ENCODE data around the gene TRIM71. TPM values are rescaled to one million over a fixed set of nuclear protein-coding genes. Genes with fewer than 3 reads are reported as not detected.
A peak's percentile ranks its signal among the peaks of the same experiment; 100 is the strongest.

TRIM71 gene
- total RNA-seq, 1 donor from 2014 or later: 2.5 TPM

- peak; percentile 41 to 80 for ATAC-seq
- intact Hi-C loops (cut with DNase I): no loop called here
Observed at GRCh38 chr3:32885283-32885901, 67.6 kb downstream of the TRIM71 start.

GRCh38 chr3:32886296-32886695, 68.5 kb downstream of the TRIM71 start:
- Histone ChIP-seq H3K36me3 (peaks cover 9% of the 10 kb centered on the region), H3K27ac (no peak overlapping the region), H3K4me1 (peaks cover 14% of the 10 kb centered on the region), H3K4me3 (no peak overlapping the region), H3K27me3 (ENCODE audit: low read depth) (no peaks in the 10 kb centered on the region), H3K9me3 (no peaks in the 10 kb centered on the region)
- no peak for DNase-seq
- ATAC-seq: peak; percentile 51 to 52
- no peak for TF ChIP-seq CTCF (IDR thresholded peaks at IDR 0.05)
- intact Hi-C loops (cut with DNase I): no loop called here

More at GRCh38 chr3:32885283-32885901, 67.6 kb downstream of the TRIM71 start:
- no peaks in the 10 kb centered on the region for H3K9me3 ChIP-seq
- peaks cover 2% of the 10 kb centered on the region for H3K36me3 ChIP-seq
- H3K27ac ChIP-seq: no peak overlapping the region
- TF ChIP-seq CTCF (IDR thresholded peaks at IDR 0.05): no peak
- DNase-seq: no peak
- peaks cover 14% of the 10 kb centered on the region for H3K4me1 ChIP-seq
- no peaks in the 10 kb centered on the region for H3K27me3 ChIP-seq (ENCODE audit: low read depth)
- no peak overlapping the region for H3K4me3 ChIP-seq

GRCh38 chr3:32886911-32887310, 69.1 kb downstream of the TRIM71 start:
- no peak for ATAC-seq
- intact Hi-C loops (cut with DNase I): no loop called here
- no peak for TF ChIP-seq CTCF (IDR thresholded peaks at IDR 0.05)
- DNase-seq: no peak
- Histone ChIP-seq H3K9me3 (no peaks in the 10 kb centered on the region), H3K27me3 (ENCODE audit: low read depth) (no peaks in the 10 kb centered on the region), H3K4me1 (peaks cover 14% of the 10 kb centered on the region), H3K36me3 (peaks cover 12% of the 10 kb centered on the region), H3K27ac (no peak overlapping the region), H3K4me3 (no peak overlapping the region)

- Histone ChIP-seq H3K4me1 (peaks cover 14% of the 10 kb centered on the region), H3K27me3 (ENCODE audit: low read depth) (no peaks in the 10 kb centered on the region), H3K9me3 (no peaks in the 10 kb centered on the region), H3K4me3 (no peak overlapping the region), H3K36me3 (peaks cover 12% of the 10 kb centered on the region), H3K27ac (no peak overlapping the region)
- intact Hi-C loops (cut with DNase I): no loop called here
- DNase-seq: no peak
- ATAC-seq: no peak
- TF ChIP-seq CTCF (IDR thresholded peaks at IDR 0.05): no peak
Observed at GRCh38 chr3:32888739-32889138, 70.9 kb downstream of the TRIM71 start.

- Histone ChIP-seq H3K9me3 (no peaks in the 10 kb centered on the region), H3K27me3 (ENCODE audit: low read depth) (no peaks in the 10 kb centered on the region), H3K27ac (no peak overlapping the region), H3K4me1 (peaks cover 14% of the 10 kb centered on the region), H3K36me3 (peaks cover 12% of the 10 kb centered on the region), H3K4me3 (no peak overlapping the region)
- no peak for DNase-seq
- intact Hi-C loops (cut with DNase I): no loop called here
- no peak for TF ChIP-seq CTCF (IDR thresholded peaks at IDR 0.05)
- ATAC-seq: no peak
Observed at GRCh38 chr3:32890420-32891276, 72.9 kb downstream of the TRIM71 start.

Measured in lower lobe of right lung (tissue), 2 donors.